Left hindlimb (tissue), 1 donor: ENCODE results near the gene CNTN5.
"Not testable (repeated sequence)": the region's sequence is repeated elsewhere in the genome, so short reads cannot be mapped to it uniquely, and the experiment has no call there.

Experiments
- DNase-seq: peaks from one replicate; pipeline ENCODE4 v3.0.0-alpha.2; 2018

Gene CNTN5

GRCh38 chr11:100247704-100248103, 1227.0 kb downstream of the CNTN5 start:
- no peak for DNase-seq

GRCh38 chr11:100257238-100257803, 1236.6 kb downstream of the CNTN5 start:
- not testable (repeated sequence) for DNase-seq

GRCh38 chr11:100269516-100269915, 1248.8 kb downstream of the CNTN5 start:
- DNase-seq, result no peak

GRCh38 chr11:100273066-100273815, 1252.5 kb downstream of the CNTN5 start:
- DNase-seq, result no peak

GRCh38 chr11:100274466-100274865, 1253.7 kb downstream of the CNTN5 start:
- DNase-seq, result not testable (repeated sequence)

GRCh38 chr11:100294748-100295147, 1274.0 kb downstream of the CNTN5 start:
- no peak for DNase-seq

GRCh38 chr11:100296051-100296679, 1275.4 kb downstream of the CNTN5 start:
- no peak for DNase-seq

GRCh38 chr11:100297516-100297915, 1276.8 kb downstream of the CNTN5 start:
- DNase-seq, result no peak

GRCh38 chr11:100302824-100303223, 1282.1 kb downstream of the CNTN5 start:
- no peak for DNase-seq

- no peak for DNase-seq
These were observed 1283.1 kb downstream of the CNTN5 start for GRCh38 chr11:100303897-100304296.

GRCh38 chr11:100308202-100308601, 1287.5 kb downstream of the CNTN5 start:
- DNase-seq, result no peak

- no peak for DNase-seq
These were observed 1295.2 kb downstream of the CNTN5 start for GRCh38 chr11:100315946-100316345.

GRCh38 chr11:100316952-100317351, 1296.2 kb downstream of the CNTN5 start:
- DNase-seq, result no peak

- DNase-seq, result no peak
These were observed 1298.9 kb downstream of the CNTN5 start for GRCh38 chr11:100319691-100320090.

- no peak for DNase-seq
These were observed 1308.0 kb downstream of the CNTN5 start for GRCh38 chr11:100328626-100329340.

- no peak for DNase-seq
These were observed 1308.6 kb downstream of the CNTN5 start for GRCh38 chr11:100329352-100329751.

- no peak for DNase-seq
These were observed 1316.1 kb downstream of the CNTN5 start for GRCh38 chr11:100336873-100337272.

- no peak for DNase-seq
These were observed 1317.5 kb downstream of the CNTN5 start for GRCh38 chr11:100338144-100338840.

- no peak for DNase-seq
These were observed 1319.9 kb downstream of the CNTN5 start for GRCh38 chr11:100340466-100341319.

GRCh38 chr11:100353083-100353482, 1332.3 kb downstream of the CNTN5 start:
- no peak for DNase-seq

- DNase-seq, result no peak
These were observed 1334.0 kb downstream of the CNTN5 start for GRCh38 chr11:100354736-100355135.

- no peak for DNase-seq
These were observed 1335.3 kb downstream of the CNTN5 start for GRCh38 chr11:100356035-100356434.
